BE2C (cell line): ENCODE data around the gene SOX10.

Experiments
- DNase-seq: peaks from one replicate; pipeline ENCODE4 v3.0.0-alpha.2; 2020
- H3K27me3 ChIP-seq: fragments of 250-450 bp; sonication (Bioruptor Pico); 2 replicates; pipeline ENCODE4 v1.5.1; 2020; ENCODE audit warnings: mild to moderate bottlenecking
- H3K36me3 ChIP-seq: fragments of 250-450 bp; sonication (Bioruptor Pico); 2 replicates; pipeline ENCODE4 v1.5.1; 2020; ENCODE audit warnings: mild to moderate bottlenecking
- H3K4me1 ChIP-seq: fragments of 250-450 bp; sonication (Bioruptor Pico); 2 replicates; pipeline ENCODE4 v1.5.1; 2020
- H3K4me3 ChIP-seq: 2 replicates; pipeline ENCODE4 v1.5.1; 2011; ENCODE audit warnings: low read depth, low read length
- H3K9me3 ChIP-seq: fragments of 250-450 bp; sonication (Bioruptor Pico); 2 replicates; pipeline ENCODE4 v1.5.1; 2020
- TF ChIP-seq, protein P1 (sequence below): IDR thresholded peaks from 2 replicates; pipeline ENCODE4 v1.5.1; 2012; ENCODE audit warnings: mild to moderate bottlenecking, low read depth, low read length

The SOX10 gene

DNA sequence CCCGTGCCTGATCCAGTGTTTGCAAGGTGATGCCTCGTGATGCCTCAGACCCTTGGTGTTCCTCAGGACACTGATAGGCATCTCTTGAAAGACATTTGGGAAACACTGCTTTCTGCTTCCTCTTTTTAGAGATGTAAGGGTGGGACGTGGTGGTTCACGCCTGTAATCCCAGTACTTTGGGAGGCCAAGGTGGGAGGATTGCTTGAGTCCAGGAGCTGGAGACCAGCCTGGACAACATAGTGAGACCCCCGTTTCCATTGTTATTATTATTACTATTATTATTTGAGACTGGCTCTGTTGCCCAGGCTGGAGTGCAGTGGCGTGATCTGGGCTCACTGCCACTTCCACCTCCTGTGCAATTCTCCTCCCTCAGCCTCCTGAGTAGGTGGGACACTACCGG is 6.5 kb upstream of the SOX10 start:
- Histone ChIP-seq H3K36me3 (no peaks in the 10 kb centered on the region), H3K27me3 (no peaks in the 10 kb centered on the region), H3K4me3 (no peak overlapping the region), H3K9me3 (no peaks in the 10 kb centered on the region), H3K4me1 (0 out of 2 replicates have a peak, but pooled peaks cover under 1% of the 10 kb centered on the region)
- no peak for DNase-seq
- TF ChIP-seq, protein P1, sequence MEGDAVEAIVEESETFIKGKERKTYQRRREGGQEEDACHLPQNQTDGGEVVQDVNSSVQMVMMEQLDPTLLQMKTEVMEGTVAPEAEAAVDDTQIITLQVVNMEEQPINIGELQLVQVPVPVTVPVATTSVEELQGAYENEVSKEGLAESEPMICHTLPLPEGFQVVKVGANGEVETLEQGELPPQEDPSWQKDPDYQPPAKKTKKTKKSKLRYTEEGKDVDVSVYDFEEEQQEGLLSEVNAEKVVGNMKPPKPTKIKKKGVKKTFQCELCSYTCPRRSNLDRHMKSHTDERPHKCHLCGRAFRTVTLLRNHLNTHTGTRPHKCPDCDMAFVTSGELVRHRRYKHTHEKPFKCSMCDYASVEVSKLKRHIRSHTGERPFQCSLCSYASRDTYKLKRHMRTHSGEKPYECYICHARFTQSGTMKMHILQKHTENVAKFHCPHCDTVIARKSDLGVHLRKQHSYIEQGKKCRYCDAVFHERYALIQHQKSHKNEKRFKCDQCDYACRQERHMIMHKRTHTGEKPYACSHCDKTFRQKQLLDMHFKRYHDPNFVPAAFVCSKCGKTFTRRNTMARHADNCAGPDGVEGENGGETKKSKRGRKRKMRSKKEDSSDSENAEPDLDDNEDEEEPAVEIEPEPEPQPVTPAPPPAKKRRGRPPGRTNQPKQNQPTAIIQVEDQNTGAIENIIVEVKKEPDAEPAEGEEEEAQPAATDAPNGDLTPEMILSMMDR: no peak

GRCh38 chr22:37990301-37990700 is 5.9 kb upstream of the SOX10 start:
- TF ChIP-seq, protein P1: no peak
- Histone ChIP-seq H3K36me3 (no peaks in the 10 kb centered on the region), H3K4me3 (no peak overlapping the region), H3K4me1 (no peaks in the 10 kb centered on the region), H3K27me3 (no peaks in the 10 kb centered on the region), H3K9me3 (no peaks in the 10 kb centered on the region)
- no peak for DNase-seq

GRCh38 chr22:37989146-37990045 is 5.0 kb upstream of the SOX10 start:
- Histone ChIP-seq H3K27me3 (no peaks in the 10 kb centered on the region), H3K36me3 (no peaks in the 10 kb centered on the region), H3K4me3 (no peak overlapping the region), H3K9me3 (no peaks in the 10 kb centered on the region), H3K4me1 (no peaks in the 10 kb centered on the region)
- TF ChIP-seq, protein P1: no peak
- DNase-seq: no peak

- no peaks in the 10 kb centered on the region for H3K4me1 ChIP-seq
- H3K36me3 ChIP-seq: no peaks in the 10 kb centered on the region
- TF ChIP-seq, protein P1: no peak
- H3K27me3 ChIP-seq: no peaks in the 10 kb centered on the region
- no peak overlapping the region for H3K4me3 ChIP-seq
- H3K9me3 ChIP-seq: no peaks in the 10 kb centered on the region
- DNase-seq: no peak
These were observed 2.0 kb upstream of the SOX10 start for GRCh38 chr22:37986371-37986770.

- Histone ChIP-seq H3K27me3 (no peaks in the 10 kb centered on the region), H3K36me3 (no peaks in the 10 kb centered on the region), H3K9me3 (no peaks in the 10 kb centered on the region), H3K4me3 (no peak overlapping the region), H3K4me1 (no peaks in the 10 kb centered on the region)
- no peak for DNase-seq
- TF ChIP-seq, protein P1: no peak
These were observed 1.5 kb upstream of the SOX10 start for GRCh38 chr22:37985751-37986281.

- Histone ChIP-seq H3K9me3 (no peaks in the 10 kb centered on the region), H3K36me3 (no peaks in the 10 kb centered on the region), H3K4me3 (no peak overlapping the region), H3K4me1 (no peaks in the 10 kb centered on the region), H3K27me3 (no peaks in the 10 kb centered on the region)
- TF ChIP-seq, protein P1: no peak
- no peak for DNase-seq
These were observed 763 bp upstream of the SOX10 start for GRCh38 chr22:37985050-37985585.
